Endothelial cell of umbilical vein (primary cell): ENCODE measurements around the gene ALK. TPM values are rescaled to one million over a fixed set of nuclear protein-coding genes. Genes with fewer than 3 reads are reported as not detected.

Source experiments
- BruUV-seq: library from RNA; stranded (reverse); fragments of 400-500 nt; replicated peaks from 2 replicates; lab custom pipeline; 2021; lab: Mats Ljungman, UMichigan
- CTCF ChIA-PET: fragments of 300-600, 350-600 bp; sonication (Branson Sonifier 250); formaldehyde crosslinking; loops from one replicate; lab custom pipeline; 2021; ENCODE audit warnings: antibody characterized with exemption, inconsistent platforms; lab: Charles Lee
- POLR2A ChIA-PET: fragments of 300-600, 350-600 bp; sonication (Branson Sonifier 250); formaldehyde crosslinking; loops from one replicate; lab custom pipeline; 2021; ENCODE audit warnings: antibody characterized with exemption, inconsistent platforms; lab: Charles Lee
- DNase-seq: peaks from one replicate; pipeline ENCODE4 v3.0.0-alpha.2; 2011; ENCODE audit warnings: low read depth, low spot score
- FAIRE-seq: peaks from 2 replicates; lab custom pipeline; 2011; peaks lifted over from hg19 to GRCh38; lab: Jason Lieb, UNC
- H2AFZ ChIP-seq: 2 replicates; pipeline ENCODE4 v1.6.0; 2012; ENCODE audit warnings: low read depth, low read length, control low read depth, inconsistent platforms
- H3K27ac ChIP-seq: 2 replicates; pipeline ENCODE4 v1.5.1; 2011; ENCODE audit warnings: low read depth, mild to moderate bottlenecking, control low read depth, low read length, moderate library complexity; ENCODE audit not compliant: insufficient read depth
- H3K27me3 ChIP-seq, 2 experiments: 2 replicates each; pipeline versions ENCODE4 v1.6.0 to v1.6.1; 2011; ENCODE audit warnings: low read length in 2 of 2, mixed read lengths in 1 of 2; ENCODE audit not compliant: control insufficient read depth in 2 of 2, insufficient read depth in 2 of 2
- H3K36me3 ChIP-seq, 2 experiments: 2 replicates in 1 of 2; 3 replicates in 1 of 2; pipeline ENCODE4 v1.5.1; 2011; ENCODE audit warnings: low read length in 2 of 2, mild to moderate bottlenecking in 1 of 2, moderate library complexity in 1 of 2; ENCODE audit not compliant: control insufficient read depth in 2 of 2, insufficient read depth in 2 of 2; ENCODE audit errors: extremely low read depth in 1 of 2
- H3K4me1 ChIP-seq: 3 replicates; pipeline ENCODE4 v1.5.1; 2011; ENCODE audit warnings: mild to moderate bottlenecking, low read length; ENCODE audit not compliant: control insufficient read depth, insufficient read depth; ENCODE audit errors: extremely low read depth
- H3K4me2 ChIP-seq: 2 replicates; pipeline ENCODE4 v1.6.1; 2011; ENCODE audit warnings: low read length, control low read depth, mixed read lengths; ENCODE audit not compliant: insufficient read depth
- H3K4me3 ChIP-seq, 3 experiments: fragments of 200-600 bp in 1 of 3; sonication (generic), shearing (Covaris generic) in 1 of 3; replicated peaks in 1 of 3; 2 replicates each; pipeline ENCODE4 v1.5.1; 2011 to 2016; ENCODE audit warnings: control low read depth in 3 of 3, low read length in 3 of 3, mild to moderate bottlenecking in 2 of 3, inconsistent platforms in 1 of 3, low read depth in 1 of 3, moderate library complexity in 1 of 3; ENCODE audit not compliant: insufficient read depth in 1 of 3
- H3K79me2 ChIP-seq: 2 replicates; pipeline ENCODE4 v1.6.0; 2012; ENCODE audit warnings: low read length, inconsistent platforms; ENCODE audit not compliant: control insufficient read depth, insufficient read depth
- H3K9ac ChIP-seq: replicated peaks from 2 replicates; pipeline ENCODE3; 2011; ENCODE audit warnings: low read length, control low read depth; ENCODE audit not compliant: insufficient read depth; ENCODE audit errors: extremely low read depth
- H3K9me1 ChIP-seq: replicated peaks from 3 replicates; pipeline ENCODE4 v1.6.0; 2011; ENCODE audit warnings: mild to moderate bottlenecking, low read length; ENCODE audit not compliant: control insufficient read depth, insufficient read depth; ENCODE audit errors: extremely low read depth
- H3K9me3 ChIP-seq: replicated peaks from 2 replicates; pipeline ENCODE4 v1.5.1; 2012; ENCODE audit warnings: low read length, inconsistent platforms; ENCODE audit not compliant: control insufficient read depth, insufficient read depth
- H4K20me1 ChIP-seq: replicated peaks from 2 replicates; pipeline ENCODE3; 2011; ENCODE audit warnings: mild to moderate bottlenecking, low read length; ENCODE audit not compliant: control insufficient read depth, insufficient read depth; ENCODE audit errors: extremely low read depth
- FOS ChIP-seq: IDR thresholded peaks from 2 replicates; pipeline ENCODE4 v1.6.1; 2011; ENCODE audit warnings: mild to moderate bottlenecking, low read length, moderate library complexity, borderline replicate concordance; ENCODE audit not compliant: insufficient read depth
- GATA2 ChIP-seq: IDR thresholded peaks from 2 replicates; pipeline ENCODE4 v1.7.0; 2011; ENCODE audit warnings: low read depth, mild to moderate bottlenecking, moderate library complexity, mixed read lengths, low read length; ENCODE audit not compliant: insufficient read length, insufficient read depth
- JUN ChIP-seq: IDR thresholded peaks from 2 replicates; pipeline ENCODE4 v1.6.1; 2011; ENCODE audit warnings: borderline replicate concordance, low read depth; ENCODE audit not compliant: insufficient read length, insufficient read depth
- MAX ChIP-seq: IDR thresholded peaks from 2 replicates; pipeline ENCODE4 v1.6.1; 2011; ENCODE audit not compliant: insufficient read depth, insufficient read length
- MYC ChIP-seq: IDR thresholded peaks from one replicate; pipeline ENCODE4 v1.6.1; 2011; ENCODE audit warnings: mild to moderate bottlenecking, low read depth, low read length
- POLR2AphosphoS5 ChIP-seq: IDR thresholded peaks from 2 replicates; pipeline ENCODE4 v1.6.1; 2012; ENCODE audit warnings: low read depth, mild to moderate bottlenecking, control low read depth, low read length, moderate library complexity; ENCODE audit not compliant: insufficient read depth
- dilution Hi-C: fragments of 300-500 bp; cut with MboI; formaldehyde crosslinking; loops from one replicate; pipeline ENCODE4 v1.15.0; 2019; ENCODE audit warnings: low sequenced_read_pairs; ENCODE audit not compliant: extremely low pct_ligation_motif_present
- intact Hi-C: fragments of 100-400 bp; cut with micrococcal nuclease; formaldehyde crosslinking; loops from one replicate; pipeline ENCODE4 v1.10.0; 2022
- polyA plus RNA-seq, 4 experiments: library from polyadenylated mRNA; depleted of rRNA in 3 of 4; stranded (reverse) in 3 of 4; unstranded in 1 of 4; fragments of >200 nt; gene quantifications; 2 replicates each; pipeline versions ENCODE4 v1.2.1 to v1.2.3, GENCODE V29; 2011 to 2012; ENCODE audit warnings: missing spikeins in 1 of 4
- total RNA-seq: library from RNA; stranded (reverse); gene quantifications from 2 replicates; pipeline ENCODE4 v1.2.3, GENCODE V29; 2021
- TF ChIP-seq, protein P1 (sequence below), 2 donors: IDR thresholded peaks; 1 replicate in 1 of 2; 2 replicates in 1 of 2; pipeline ENCODE4 v1.5.1; 2011; ENCODE audit warnings: low read length in 2 of 2, mild to moderate bottlenecking in 2 of 2, moderate library complexity in 2 of 2, control low read depth in 1 of 2, inconsistent platforms in 1 of 2, low read depth in 1 of 2; ENCODE audit not compliant: insufficient read depth in 1 of 2; ENCODE audit errors: extremely low read depth in 1 of 2

ALK gene
- total and polyA plus RNA-seq, 2 donors (not counting 3 experiments of a cell fraction or from before 2014, with no cell fraction given), result not detected

GRCh38 chr2:29583104-29583503 is 338.3 kb downstream of the ALK start:
- H4K20me1 ChIP-seq, result no peaks in the 10 kb centered on the region
- ChIA-PET CTCF (no interaction called here), POLR2A (no interaction called here)
- H3K4me2 ChIP-seq, result no peak overlapping the region
- no peak overlapping the region for H3K27ac ChIP-seq
- dilution Hi-C loops, result no loop called here
- H3K27me3 ChIP-seq, result no peaks in the 10 kb centered on the region
- no peaks in the 10 kb centered on the region for H3K4me1 ChIP-seq
- no peak overlapping the region for H3K4me3 ChIP-seq
- FAIRE-seq (no peak), DNase-seq (no peak)
- no peak overlapping the region for H2AFZ ChIP-seq
- BruUV-seq, result no TSS peak
- H3K9me1 ChIP-seq, result no peaks in the 10 kb centered on the region
- no peaks in the 10 kb centered on the region for H3K36me3 ChIP-seq
- intact Hi-C loops, result no loop called here
- H3K9ac ChIP-seq, result no peak overlapping the region
- TF ChIP-seq JUN, result no peak
- no peak for TF ChIP-seq POLR2AphosphoS5
- TF ChIP-seq MAX, result no peak
- no peak for TF ChIP-seq GATA2
- TF ChIP-seq, protein P1, sequence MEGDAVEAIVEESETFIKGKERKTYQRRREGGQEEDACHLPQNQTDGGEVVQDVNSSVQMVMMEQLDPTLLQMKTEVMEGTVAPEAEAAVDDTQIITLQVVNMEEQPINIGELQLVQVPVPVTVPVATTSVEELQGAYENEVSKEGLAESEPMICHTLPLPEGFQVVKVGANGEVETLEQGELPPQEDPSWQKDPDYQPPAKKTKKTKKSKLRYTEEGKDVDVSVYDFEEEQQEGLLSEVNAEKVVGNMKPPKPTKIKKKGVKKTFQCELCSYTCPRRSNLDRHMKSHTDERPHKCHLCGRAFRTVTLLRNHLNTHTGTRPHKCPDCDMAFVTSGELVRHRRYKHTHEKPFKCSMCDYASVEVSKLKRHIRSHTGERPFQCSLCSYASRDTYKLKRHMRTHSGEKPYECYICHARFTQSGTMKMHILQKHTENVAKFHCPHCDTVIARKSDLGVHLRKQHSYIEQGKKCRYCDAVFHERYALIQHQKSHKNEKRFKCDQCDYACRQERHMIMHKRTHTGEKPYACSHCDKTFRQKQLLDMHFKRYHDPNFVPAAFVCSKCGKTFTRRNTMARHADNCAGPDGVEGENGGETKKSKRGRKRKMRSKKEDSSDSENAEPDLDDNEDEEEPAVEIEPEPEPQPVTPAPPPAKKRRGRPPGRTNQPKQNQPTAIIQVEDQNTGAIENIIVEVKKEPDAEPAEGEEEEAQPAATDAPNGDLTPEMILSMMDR (IDR thresholded peaks at IDR 0.05; ENCODE audit: extremely low read depth in 1 of 2, insufficient read depth in 1 of 2, low read depth in 1 of 2, low read length in 2 of 2), result no peak
- no peak for TF ChIP-seq MYC
- TF ChIP-seq FOS, result no peak
- no peaks in the 10 kb centered on the region for H3K79me2 ChIP-seq
- H3K9me3 ChIP-seq, result peaks cover 4% of the 10 kb centered on the region
